SH-SY5Y (cell line): ENCODE measurements around the gene AGAP4.

Experiments
- GATA2 ChIP-seq: IDR thresholded peaks from 2 replicates; pipeline ENCODE4 v1.6.1; 2011; ENCODE audit warnings: mild to moderate bottlenecking, low read depth, low read length
- GATA3 ChIP-seq: IDR thresholded peaks from 2 replicates; pipeline ENCODE4 v1.6.1; 2011; ENCODE audit warnings: low read depth, mild to moderate bottlenecking, low read length, moderate library complexity

GRCh38 chr10:45819552-45819951, 27.7 kb downstream of the AGAP4 start:
- no peak for TF ChIP-seq GATA3
- no peak for TF ChIP-seq GATA2
